CD4-positive, alpha-beta memory T cell (primary cell): ENCODE data around the gene PLA2G2D. TPM values are rescaled to one million over a fixed set of nuclear protein-coding genes. Genes with fewer than 3 reads are reported as not detected.

Source experiments
- CTCF ChIA-PET: fragments of 350-600 bp; sonication (Branson Sonifier 250); formaldehyde crosslinking; loops from one replicate; lab custom pipeline; 2021; ENCODE audit warnings: inconsistent platforms; ENCODE audit not compliant: partially characterized antibody; lab: Charles Lee
- POLR2A ChIA-PET: fragments of 350-600 bp; sonication (Branson Sonifier 250); formaldehyde crosslinking; loops from one replicate; lab custom pipeline; 2021; ENCODE audit not compliant: partially characterized antibody; lab: Charles Lee
- DNase-seq, 5 donors: peaks; one replicate each; pipeline versions ENCODE4 v3.0.0 to v3.0.0-alpha.2; 2020 to 2022; ENCODE audit warnings: mixed read lengths in 1 of 5
- H3K27ac ChIP-seq: one replicate; pipeline ENCODE4 v1.7.0; 2013; ENCODE audit warnings: low read depth, low read length
- H3K27me3 ChIP-seq: 2 replicates; pipeline ENCODE4 v1.7.0; 2013; ENCODE audit warnings: mild to moderate bottlenecking, low read length, moderate library complexity; ENCODE audit not compliant: insufficient read depth
- H3K36me3 ChIP-seq: 2 replicates; pipeline ENCODE4 v1.7.0; 2013; ENCODE audit warnings: mild to moderate bottlenecking, low read length, moderate library complexity; ENCODE audit not compliant: insufficient read depth
- H3K4me1 ChIP-seq: 2 replicates; pipeline ENCODE4 v1.7.0; 2013; ENCODE audit warnings: mild to moderate bottlenecking, low read length, moderate library complexity; ENCODE audit not compliant: insufficient read depth
- H3K4me3 ChIP-seq, 2 donors: one replicate each; pipeline ENCODE4 v1.7.0; 2013; ENCODE audit warnings: low read length in 2 of 2, mild to moderate bottlenecking in 1 of 2
- H3K9me3 ChIP-seq, 2 donors: one replicate each; pipeline ENCODE4 v1.7.0; 2013; ENCODE audit warnings: low read length in 2 of 2, control low read depth in 1 of 2; ENCODE audit not compliant: control insufficient read depth in 1 of 2
- H3K27ac Mint-ChIP-seq, 7 donors: one replicate each; pipeline ENCODE4 v1.8.0; 2020 to 2021; ENCODE audit warnings: mixed read lengths in 7 of 7, mild to moderate bottlenecking in 6 of 7, inconsistent platforms in 3 of 7, moderate library complexity in 3 of 7
- H3K27me3 Mint-ChIP-seq, 2 donors: one replicate each; pipeline ENCODE4 v1.8.0; 2020 to 2021; ENCODE audit warnings: mixed read lengths in 2 of 2
- H3K36me3 Mint-ChIP-seq, 2 donors: one replicate each; pipeline ENCODE4 v1.8.0; 2020 to 2021; ENCODE audit warnings: mixed read lengths in 2 of 2, inconsistent platforms in 1 of 2, mild to moderate bottlenecking in 1 of 2
- H3K4me1 Mint-ChIP-seq, 4 donors: one replicate each; pipeline ENCODE4 v1.8.0; 2020 to 2021; ENCODE audit warnings: mixed read lengths in 4 of 4, mild to moderate bottlenecking in 1 of 4
- H3K4me3 Mint-ChIP-seq, 8 donors: one replicate each; pipeline ENCODE4 v1.8.0; 2020 to 2021; ENCODE audit warnings: mixed read lengths in 8 of 8, mild to moderate bottlenecking in 7 of 8, moderate library complexity in 6 of 8, inconsistent platforms in 3 of 8
- H3K9me3 Mint-ChIP-seq, 8 donors: one replicate each; pipeline ENCODE4 v1.8.0; 2020 to 2021; ENCODE audit warnings: mixed read lengths in 8 of 8, mild to moderate bottlenecking in 5 of 8, inconsistent platforms in 3 of 8, moderate library complexity in 1 of 8
- intact Hi-C: fragments of 100-400 bp; cut with micrococcal nuclease; formaldehyde crosslinking; loops from one replicate; pipeline ENCODE4 v1.15.1; 2023
- polyA plus RNA-seq, 2 donors: library from polyadenylated mRNA; unstranded; fragments of 300-500 nt; fragmentation: Illumina TruSeq; gene quantifications; one replicate each; pipeline ENCODE4 v1.2.3, GENCODE V29; 2021
- total RNA-seq, 2 experiments: library from RNA; stranded (reverse); gene quantifications; one replicate each; pipeline ENCODE4 v1.2.3, GENCODE V29; 2021

Gene PLA2G2D
- total and polyA plus RNA-seq, 4 experiments from 2014 or later: 0.29 TPM; not detected in 3

GRCh38 chr1:20125100-20125499, 5.8 kb upstream of the PLA2G2D start:
- H3K4me3 Mint-ChIP-seq: no peak overlapping the region
- H3K4me1 Mint-ChIP-seq: no peaks in the 10 kb centered on the region
- no peak overlapping the region for H3K27ac Mint-ChIP-seq
- peaks cover 0 to 11% (median 4%) of the 10 kb centered on the region in 8 donors for H3K9me3 Mint-ChIP-seq
- CTCF ChIA-PET: no interaction called here
- Histone ChIP-seq H3K4me1 (no peaks in the 10 kb centered on the region), H3K27ac (no peak overlapping the region), H3K36me3 (no peaks in the 10 kb centered on the region), H3K4me3 (no peak overlapping the region), H3K27me3 (no peaks in the 10 kb centered on the region), H3K9me3 (no peaks in the 10 kb centered on the region)
- POLR2A ChIA-PET: no interaction called here
- H3K27me3 Mint-ChIP-seq: peaks cover 10 to 11% of the 10 kb centered on the region in 2 donors
- no peaks in the 10 kb centered on the region for H3K36me3 Mint-ChIP-seq
- intact Hi-C loops: no loop called here
- no peak for DNase-seq

- H3K27ac ChIP-seq: no peak overlapping the region
- POLR2A ChIA-PET: no interaction called here
- no peaks in the 10 kb centered on the region for H3K4me1 ChIP-seq
- H3K4me1 Mint-ChIP-seq: no peaks in the 10 kb centered on the region
- DNase-seq: no peak
- CTCF ChIA-PET: no interaction called here
- H3K9me3 Mint-ChIP-seq: peaks cover 0 to 5% (median under 1%) of the 10 kb centered on the region in 8 donors
- no peaks in the 10 kb centered on the region for H3K36me3 ChIP-seq
- H3K36me3 Mint-ChIP-seq: no peaks in the 10 kb centered on the region
- no peak overlapping the region for H3K4me3 ChIP-seq
- peaks cover 11 to 16% of the 10 kb centered on the region in 2 donors for H3K27me3 Mint-ChIP-seq
- intact Hi-C loops: no loop called here
- H3K9me3 ChIP-seq: no peaks in the 10 kb centered on the region
- H3K4me3 Mint-ChIP-seq: no peak overlapping the region
- H3K27ac Mint-ChIP-seq: no peak overlapping the region
- no peaks in the 10 kb centered on the region for H3K27me3 ChIP-seq
Observed at GRCh38 chr1:20124456-20125057, 5.2 kb upstream of the PLA2G2D start.

- Histone ChIP-seq H3K4me1 (no peaks in the 10 kb centered on the region), H3K36me3 (no peaks in the 10 kb centered on the region), H3K4me3 (no peak overlapping the region), H3K27ac (no peak overlapping the region), H3K27me3 (no peaks in the 10 kb centered on the region), H3K9me3 (no peaks in the 10 kb centered on the region)
- DNase-seq: no peak
- Mint-ChIP-seq H3K9me3 (peaks cover 0 to 4% (median 0%) of the 10 kb centered on the region in 8 donors), H3K27ac (no peak overlapping the region), H3K27me3 (peaks cover 11 to 17% of the 10 kb centered on the region in 2 donors), H3K4me1 (no peaks in the 10 kb centered on the region), H3K36me3 (no peaks in the 10 kb centered on the region), H3K4me3 (no peak overlapping the region)
- ChIA-PET POLR2A (no interaction called here), CTCF (no interaction called here)
- intact Hi-C loops: no loop called here
Observed at GRCh38 chr1:20123722-20124455, 4.6 kb upstream of the PLA2G2D start.

- no peaks in the 10 kb centered on the region for H3K27me3 ChIP-seq
- H3K4me1 ChIP-seq: no peaks in the 10 kb centered on the region
- ChIA-PET CTCF (no interaction called here), POLR2A (no interaction called here)
- no peaks in the 10 kb centered on the region for H3K36me3 Mint-ChIP-seq
- intact Hi-C loops: no loop called here
- no peaks in the 10 kb centered on the region for H3K9me3 Mint-ChIP-seq
- H3K4me3 ChIP-seq: no peak overlapping the region
- peaks cover 12 to 31% of the 10 kb centered on the region in 2 donors for H3K27me3 Mint-ChIP-seq
- no peak overlapping the region for H3K4me3 Mint-ChIP-seq
- DNase-seq: no peak
- H3K9me3 ChIP-seq: no peaks in the 10 kb centered on the region
- H3K36me3 ChIP-seq: no peaks in the 10 kb centered on the region
- H3K27ac Mint-ChIP-seq: no peak overlapping the region
- H3K27ac ChIP-seq: no peak overlapping the region
- H3K4me1 Mint-ChIP-seq: no peaks in the 10 kb centered on the region
Observed at GRCh38 chr1:20120796-20121195, 1.5 kb upstream of the PLA2G2D start.

GRCh38 chr1:20117236-20117635, 2.1 kb downstream of the PLA2G2D start:
- intact Hi-C loops: no loop called here
- Mint-ChIP-seq H3K9me3 (no peaks in the 10 kb centered on the region), H3K27ac (no peak overlapping the region), H3K4me3 (no peak overlapping the region), H3K36me3 (no peaks in the 10 kb centered on the region), H3K4me1 (no peaks in the 10 kb centered on the region), H3K27me3 (peaks cover 17 to 33% of the 10 kb centered on the region in 2 donors)
- H3K4me1 ChIP-seq: no peaks in the 10 kb centered on the region
- no peak overlapping the region for H3K27ac ChIP-seq
- DNase-seq: no peak
- no peaks in the 10 kb centered on the region for H3K27me3 ChIP-seq
- ChIA-PET CTCF (no interaction called here), POLR2A (no interaction called here)
- no peaks in the 10 kb centered on the region for H3K36me3 ChIP-seq
- no peaks in the 10 kb centered on the region for H3K9me3 ChIP-seq
- H3K4me3 ChIP-seq: no peak overlapping the region

- no peak overlapping the region for H3K27ac ChIP-seq
- H3K9me3 ChIP-seq: no peaks in the 10 kb centered on the region
- no peaks in the 10 kb centered on the region for H3K4me1 Mint-ChIP-seq
- intact Hi-C loops: no loop called here
- no peak for DNase-seq
- H3K36me3 ChIP-seq: no peaks in the 10 kb centered on the region
- H3K36me3 Mint-ChIP-seq: no peaks in the 10 kb centered on the region
- no peaks in the 10 kb centered on the region for H3K27me3 ChIP-seq
- POLR2A ChIA-PET: no interaction called here
- peaks cover 10 to 29% of the 10 kb centered on the region in 2 donors for H3K27me3 Mint-ChIP-seq
- no peak overlapping the region for H3K4me3 Mint-ChIP-seq
- no peak overlapping the region for H3K4me3 ChIP-seq
- no peaks in the 10 kb centered on the region for H3K9me3 Mint-ChIP-seq
- no peaks in the 10 kb centered on the region for H3K4me1 ChIP-seq
- no peak overlapping the region for H3K27ac Mint-ChIP-seq
- CTCF ChIA-PET: no interaction called here
Observed at GRCh38 chr1:20115916-20116315, 3.4 kb downstream of the PLA2G2D start.

- POLR2A ChIA-PET: no interaction called here
- intact Hi-C loops: no loop called here
- no peaks in the 10 kb centered on the region for H3K27me3 ChIP-seq
- no peak overlapping the region for H3K27ac Mint-ChIP-seq
- H3K36me3 Mint-ChIP-seq: no peaks in the 10 kb centered on the region
- no peak overlapping the region for H3K4me3 Mint-ChIP-seq
- no peaks in the 10 kb centered on the region for H3K36me3 ChIP-seq
- H3K27me3 Mint-ChIP-seq: peaks cover 10 to 29% of the 10 kb centered on the region in 2 donors
- DNase-seq: no peak
- no peaks in the 10 kb centered on the region for H3K9me3 Mint-ChIP-seq
- no peaks in the 10 kb centered on the region for H3K4me1 Mint-ChIP-seq
- no peak overlapping the region for H3K27ac ChIP-seq
- H3K4me3 ChIP-seq: no peak overlapping the region
- H3K9me3 ChIP-seq: no peaks in the 10 kb centered on the region
- CTCF ChIA-PET: no interaction called here
- H3K4me1 ChIP-seq: no peaks in the 10 kb centered on the region
Observed at GRCh38 chr1:20115479-20115878, 3.9 kb downstream of the PLA2G2D start.
